C1 segment of cervical spinal cord (tissue), 14 donors: ENCODE measurements around the gene LRRC28.

Source experiments
- DNase-seq, 14 donors: peaks; one replicate each; lab custom pipeline; 2025; lab: John Stamatoyannopoulos, UW

The LRRC28 gene

GRCh38 chr15:99416191-99417188 is 165.2 kb downstream of the LRRC28 start:
- DNase-seq: no peak

DNA sequence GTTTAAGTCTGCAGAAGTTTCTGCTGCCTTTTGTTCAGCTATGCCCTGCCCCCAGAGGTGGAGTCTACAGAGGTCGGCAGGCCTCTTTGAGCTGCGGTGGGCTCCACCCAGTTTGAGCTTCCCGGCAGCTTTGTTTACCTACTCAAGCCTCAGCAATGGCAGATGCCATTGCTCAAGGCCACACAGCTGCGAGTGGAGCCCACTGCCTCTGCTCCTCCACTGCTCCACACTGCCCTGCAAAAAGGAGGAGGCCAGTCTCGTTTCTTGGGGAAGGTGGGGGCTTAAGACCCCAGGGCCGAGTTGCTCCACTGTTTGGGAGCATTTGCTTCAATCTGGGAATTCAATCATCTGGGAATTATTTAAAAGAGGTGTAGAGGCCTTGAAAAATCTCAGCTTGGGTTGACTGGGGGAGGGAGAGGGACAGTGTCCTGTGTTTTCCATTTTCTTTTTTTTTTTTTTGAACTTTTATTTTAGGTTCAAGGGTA is 169.9 kb downstream of the LRRC28 start:
- DNase-seq: no peak

DNA sequence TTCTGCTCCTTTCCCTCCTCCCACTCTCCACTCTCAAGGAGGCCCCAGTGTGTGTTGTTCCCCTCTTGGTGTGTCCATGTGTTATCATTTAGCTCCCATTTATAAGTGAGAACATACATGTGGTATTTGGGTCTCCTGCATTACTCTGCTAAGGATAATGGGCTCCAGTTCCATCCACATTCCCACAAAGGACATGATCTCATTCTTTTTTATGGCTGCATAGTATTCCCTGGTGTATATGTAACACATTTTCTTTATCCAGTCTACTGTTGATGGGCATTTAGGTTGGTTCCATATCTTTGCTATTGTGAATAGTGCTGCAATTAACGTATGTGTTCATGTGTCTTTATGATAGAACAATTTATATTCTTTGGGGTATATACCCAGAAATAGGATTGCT is 170.5 kb downstream of the LRRC28 start:
- DNase-seq: no peak

DNA sequence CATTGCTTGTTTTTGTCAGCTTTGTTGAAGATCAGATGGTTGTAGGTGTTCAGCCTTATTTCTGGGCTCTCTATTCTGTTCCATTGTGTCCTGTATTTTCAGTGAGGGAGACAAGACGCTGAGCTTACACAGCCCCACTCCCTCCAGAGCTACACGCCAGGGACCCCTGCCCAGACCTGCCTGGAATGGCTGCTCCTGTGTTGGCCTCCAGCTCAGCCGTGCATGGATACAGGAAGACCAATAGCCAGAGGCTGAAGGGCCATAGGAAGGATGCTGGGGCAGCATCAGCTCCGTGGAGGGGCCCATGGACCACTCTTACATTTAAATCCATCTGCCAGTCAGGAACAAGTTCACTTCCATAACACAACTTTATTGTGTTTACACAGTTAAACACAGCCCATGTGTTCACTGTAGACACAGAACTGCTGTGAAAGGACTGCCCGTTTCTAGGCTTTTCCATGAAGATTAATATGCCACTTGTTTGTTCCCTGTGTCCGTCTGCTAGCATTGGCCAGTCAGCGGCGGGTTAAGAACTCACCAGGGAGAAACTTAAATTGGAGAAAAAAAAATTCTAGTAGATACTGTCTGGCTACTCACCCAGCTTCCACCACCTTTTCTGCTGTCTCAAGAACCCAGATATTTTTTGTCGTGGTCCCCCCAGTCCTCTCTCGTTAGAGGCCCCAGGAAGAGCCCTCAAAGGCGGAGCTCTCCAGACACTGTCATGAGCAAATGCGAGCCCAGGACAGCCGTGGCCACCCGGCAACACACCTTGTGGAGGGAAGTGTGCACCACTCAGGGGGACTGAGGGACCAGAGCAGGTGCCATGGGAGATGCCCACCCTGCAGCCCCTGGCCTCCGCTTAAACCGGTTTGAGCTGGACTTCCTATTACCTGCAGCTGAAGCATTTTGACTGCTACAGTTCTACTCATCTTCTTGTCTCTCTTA is 172.2 kb downstream of the LRRC28 start:
- no peak for DNase-seq

- DNase-seq: no peak
These were observed 172.9 kb downstream of the LRRC28 start for GRCh38 chr15:99424131-99424571.

DNA sequence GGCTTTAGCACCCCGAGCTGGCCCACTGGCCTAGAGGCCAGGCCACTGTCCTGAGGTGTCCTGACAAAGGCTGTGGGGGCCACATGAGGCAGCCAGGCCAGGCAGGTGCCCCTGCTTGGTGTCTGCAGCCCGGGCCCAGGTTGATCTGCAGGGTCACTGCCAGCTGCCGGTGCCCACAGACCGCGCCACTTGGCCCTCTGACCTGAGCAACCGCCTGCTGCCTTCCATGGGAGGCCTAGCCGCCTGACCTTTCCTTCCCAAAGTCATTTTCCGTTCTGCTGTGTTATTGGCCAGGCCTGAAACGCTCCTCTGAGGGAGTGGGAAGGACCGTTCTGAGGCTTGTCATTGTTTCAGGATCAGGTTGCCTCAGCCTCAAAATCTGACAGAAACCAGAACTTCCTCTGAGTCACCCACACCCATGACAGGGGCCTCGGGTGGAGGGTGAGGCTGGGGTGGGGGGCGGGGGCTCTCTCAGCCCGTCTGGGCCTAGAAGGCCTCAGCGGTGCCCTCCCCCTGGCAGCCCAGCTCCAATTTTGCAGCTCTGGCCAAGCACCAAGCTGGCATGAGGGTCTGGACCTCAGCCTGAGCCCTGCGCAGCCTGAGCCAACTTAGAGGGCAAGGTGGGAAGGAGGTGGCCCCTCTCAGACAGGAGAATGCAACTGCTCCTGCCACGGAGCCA is 173.8 kb downstream of the LRRC28 start:
- peak in 5 of 14 donors; percentile 15 to 57 (median 21) for DNase-seq

GRCh38 chr15:99425657-99426301 is 174.5 kb downstream of the LRRC28 start:
- no peak for DNase-seq

GRCh38 chr15:99426431-99427105 is 175.3 kb downstream of the LRRC28 start:
- DNase-seq: no peak

DNA sequence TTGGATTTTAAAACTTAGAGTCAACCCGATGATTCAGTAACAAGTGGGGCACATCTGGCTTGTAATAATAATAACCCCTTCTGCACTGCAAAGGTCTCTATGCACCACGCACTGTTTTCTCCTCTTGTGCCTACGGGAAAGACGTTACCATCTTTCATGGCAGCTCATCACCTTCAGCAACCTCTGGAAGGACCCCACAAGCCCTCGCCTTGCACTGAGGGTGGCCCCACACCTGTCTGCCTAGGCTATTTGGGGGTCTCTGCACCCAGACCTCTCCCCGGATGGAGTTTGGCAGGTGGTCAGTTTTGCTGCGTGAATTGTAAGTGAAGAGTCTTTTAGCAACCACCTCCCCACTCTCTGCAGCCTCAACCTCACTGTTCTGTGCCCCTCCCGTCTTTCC is 175.9 kb downstream of the LRRC28 start:
- no peak for DNase-seq

DNA sequence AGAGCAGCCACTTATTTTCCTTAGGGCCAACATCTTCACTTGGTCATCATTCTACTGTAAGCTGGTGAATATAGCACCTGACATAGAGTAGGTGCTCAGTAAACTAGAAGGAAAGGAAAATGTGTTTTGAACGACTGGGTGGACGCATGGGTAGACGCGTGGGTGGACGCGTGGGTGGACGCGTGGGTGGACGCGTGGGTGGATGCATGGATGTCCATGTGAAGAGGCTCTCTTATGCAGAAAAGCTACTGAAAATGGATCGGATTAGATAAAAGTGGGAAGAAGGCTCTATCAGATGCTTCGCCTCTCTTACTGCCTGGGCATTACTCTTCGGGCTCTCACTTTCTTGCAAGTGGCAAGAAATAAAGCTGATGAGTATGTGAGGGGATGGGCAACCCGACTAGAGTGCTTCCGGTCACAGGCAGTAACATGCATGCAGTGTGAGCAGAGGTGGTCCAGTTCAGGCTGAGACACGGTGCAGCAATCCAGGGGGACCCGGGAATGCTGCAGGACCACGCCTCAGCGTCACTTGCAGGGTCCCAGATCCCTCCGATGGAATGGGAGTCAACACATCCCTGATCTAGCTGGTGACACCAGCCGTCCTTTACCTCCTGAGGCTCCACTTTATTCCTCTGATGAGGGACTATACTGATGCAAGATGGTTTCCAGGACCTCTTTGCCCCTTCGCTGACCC is 176.5 kb downstream of the LRRC28 start:
- DNase-seq: no peak

DNA sequence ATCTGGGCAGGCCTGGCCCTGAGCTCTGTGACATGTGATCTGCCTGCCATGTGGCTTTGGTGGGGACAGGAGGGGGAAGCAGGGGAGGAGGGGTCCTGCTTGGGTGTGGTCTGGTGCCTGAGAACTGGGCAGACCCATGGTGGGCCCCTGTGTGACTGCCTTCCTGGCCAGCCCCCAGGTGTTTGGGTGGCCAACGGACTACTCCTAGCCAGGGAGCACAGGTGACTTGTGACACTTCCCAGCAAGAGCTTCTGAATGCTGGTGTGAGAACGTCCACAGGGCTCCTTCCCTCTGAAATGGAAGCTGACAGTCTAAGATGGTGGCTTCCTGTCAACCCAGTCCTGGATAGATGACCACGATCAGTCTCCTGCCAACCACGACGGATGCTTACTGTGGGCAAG is 178.4 kb downstream of the LRRC28 start:
- DNase-seq: no peak

- no peak for DNase-seq
These were observed 179.7 kb downstream of the LRRC28 start for GRCh38 chr15:99430881-99431401.

- DNase-seq: no peak
These were observed 180.4 kb downstream of the LRRC28 start for GRCh38 chr15:99431661-99432091.

DNA sequence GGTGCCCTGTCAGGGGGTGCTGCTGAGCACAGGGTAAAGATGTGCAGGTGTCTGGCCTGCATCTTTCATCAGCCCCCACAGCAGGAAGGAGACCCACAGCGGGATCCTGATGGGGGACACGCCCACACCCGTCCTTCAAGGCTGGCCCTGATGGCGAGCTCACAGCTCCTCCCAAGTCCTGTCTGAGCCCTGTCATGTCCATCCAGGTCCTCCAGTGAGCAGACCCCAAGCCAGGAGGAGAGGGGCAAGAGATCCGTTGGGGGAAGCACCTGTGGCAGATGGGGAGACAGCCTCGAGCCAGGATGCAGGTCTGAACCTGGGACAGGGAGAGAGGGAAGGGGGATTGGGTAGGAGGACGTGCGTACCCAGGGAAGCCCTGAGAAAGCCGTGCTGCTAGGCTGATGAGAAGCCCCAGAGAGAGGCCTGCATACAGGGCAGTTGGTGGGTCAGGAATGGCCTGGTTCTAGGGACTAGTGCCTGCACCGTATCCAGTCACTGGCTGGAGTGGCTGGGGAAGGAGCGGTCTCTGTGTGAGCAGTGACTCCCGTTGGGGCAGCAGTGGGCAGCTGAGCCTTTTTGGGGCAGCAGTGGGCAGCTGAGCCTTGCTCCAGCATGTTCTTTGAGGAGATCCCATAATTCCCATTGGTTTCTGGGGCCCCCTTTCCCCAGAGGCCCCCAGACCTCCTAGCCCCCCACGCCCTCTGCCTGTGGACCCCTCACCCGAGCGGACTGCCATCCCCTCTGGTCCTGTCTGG is 181.2 kb downstream of the LRRC28 start:
- DNase-seq: no peak

- DNase-seq: no peak
These were observed 181.9 kb downstream of the LRRC28 start for GRCh38 chr15:99433026-99433756.

DNA sequence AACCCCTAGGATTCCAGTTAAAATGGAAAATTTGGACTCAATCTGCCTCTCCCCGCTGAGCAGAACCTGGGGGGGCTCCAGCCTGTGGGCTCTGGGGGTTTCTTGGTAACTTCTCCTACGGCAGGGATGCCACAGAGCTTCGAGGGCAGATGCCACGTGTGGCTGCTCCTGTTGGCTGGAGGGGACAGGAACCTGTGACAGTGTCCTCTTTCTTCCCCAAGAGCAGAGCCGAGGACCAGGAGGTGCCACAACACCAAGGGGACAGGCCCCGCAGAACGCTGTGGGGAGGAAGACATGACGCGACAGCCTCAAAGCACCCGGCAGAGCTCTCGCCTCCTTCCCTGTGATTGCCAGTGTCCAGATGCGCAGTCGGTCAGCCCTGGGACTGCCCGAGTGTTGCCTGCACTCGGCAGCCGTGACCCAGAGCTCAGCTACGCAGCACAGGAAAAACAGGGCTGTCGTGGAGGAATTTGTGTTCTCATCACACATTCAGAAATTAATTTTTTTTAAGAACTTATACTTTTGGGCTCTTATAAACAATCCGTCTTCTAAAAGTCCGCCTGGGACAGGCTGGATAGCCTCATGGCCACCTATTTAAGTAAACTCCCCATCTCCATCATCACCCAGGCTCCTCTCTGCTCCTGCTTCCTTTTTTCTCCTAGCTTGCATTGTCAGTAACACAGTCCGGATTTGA is 182.6 kb downstream of the LRRC28 start:
- DNase-seq: no peak

- no peak for DNase-seq
These were observed 183.3 kb downstream of the LRRC28 start for GRCh38 chr15:99434506-99435112.
